Measurements from ENCODE around the gene OR10V1.

The OR10V1 gene, protein sequence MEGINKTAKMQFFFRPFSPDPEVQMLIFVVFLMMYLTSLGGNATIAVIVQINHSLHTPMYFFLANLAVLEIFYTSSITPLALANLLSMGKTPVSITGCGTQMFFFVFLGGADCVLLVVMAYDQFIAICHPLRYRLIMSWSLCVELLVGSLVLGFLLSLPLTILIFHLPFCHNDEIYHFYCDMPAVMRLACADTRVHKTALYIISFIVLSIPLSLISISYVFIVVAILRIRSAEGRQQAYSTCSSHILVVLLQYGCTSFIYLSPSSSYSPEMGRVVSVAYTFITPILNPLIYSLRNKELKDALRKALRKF

DNA sequence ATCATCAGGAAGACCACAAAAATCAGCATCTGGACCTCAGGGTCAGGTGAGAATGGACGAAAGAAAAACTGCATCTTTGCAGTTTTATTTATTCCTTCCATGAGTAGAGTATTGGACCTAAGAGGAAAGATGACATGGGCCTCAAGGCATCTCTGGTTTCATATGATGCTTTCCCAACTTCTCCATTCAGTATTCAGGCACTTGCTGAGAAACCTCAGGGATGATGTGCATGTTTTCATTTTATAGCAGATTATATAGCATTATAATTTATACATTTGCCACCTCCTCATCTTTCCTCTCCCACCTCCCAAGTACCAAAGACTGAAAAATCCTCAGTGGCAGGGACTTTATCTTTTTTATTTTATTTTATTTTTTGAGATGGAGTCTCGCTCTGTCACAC lies at the start of gene OR10V1:
Gene OR10V1, minus strand, starts transcription at position 101 of the 400 bp plus-strand sequence. Its CDS starts 0 bp downstream, at position 101.
- TF ChIP-seq, protein P1, sequence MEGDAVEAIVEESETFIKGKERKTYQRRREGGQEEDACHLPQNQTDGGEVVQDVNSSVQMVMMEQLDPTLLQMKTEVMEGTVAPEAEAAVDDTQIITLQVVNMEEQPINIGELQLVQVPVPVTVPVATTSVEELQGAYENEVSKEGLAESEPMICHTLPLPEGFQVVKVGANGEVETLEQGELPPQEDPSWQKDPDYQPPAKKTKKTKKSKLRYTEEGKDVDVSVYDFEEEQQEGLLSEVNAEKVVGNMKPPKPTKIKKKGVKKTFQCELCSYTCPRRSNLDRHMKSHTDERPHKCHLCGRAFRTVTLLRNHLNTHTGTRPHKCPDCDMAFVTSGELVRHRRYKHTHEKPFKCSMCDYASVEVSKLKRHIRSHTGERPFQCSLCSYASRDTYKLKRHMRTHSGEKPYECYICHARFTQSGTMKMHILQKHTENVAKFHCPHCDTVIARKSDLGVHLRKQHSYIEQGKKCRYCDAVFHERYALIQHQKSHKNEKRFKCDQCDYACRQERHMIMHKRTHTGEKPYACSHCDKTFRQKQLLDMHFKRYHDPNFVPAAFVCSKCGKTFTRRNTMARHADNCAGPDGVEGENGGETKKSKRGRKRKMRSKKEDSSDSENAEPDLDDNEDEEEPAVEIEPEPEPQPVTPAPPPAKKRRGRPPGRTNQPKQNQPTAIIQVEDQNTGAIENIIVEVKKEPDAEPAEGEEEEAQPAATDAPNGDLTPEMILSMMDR (IDR thresholded peaks at IDR 0.05), result no peak
- Histone ChIP-seq H3K4me1 (ENCODE audit: control insufficient read depth in 1 of 2, insufficient read depth in 1 of 2, low read depth in 1 of 2, low read length in 1 of 2) (peaks cover 5 to 7% of the 10 kb centered on the region in 2 experiments), H3K4me3 (ENCODE audit: low read depth in 1 of 2, low read length in 1 of 2) (no peak within 1 kb of the TSS), H3K27me3 (no peaks in the 10 kb centered on the region), H3K27ac (no peak within 1 kb of the TSS), H3K36me3 (no peaks in the 10 kb centered on the region), H3K9me3 (no peaks in the 10 kb centered on the region)

DNA sequence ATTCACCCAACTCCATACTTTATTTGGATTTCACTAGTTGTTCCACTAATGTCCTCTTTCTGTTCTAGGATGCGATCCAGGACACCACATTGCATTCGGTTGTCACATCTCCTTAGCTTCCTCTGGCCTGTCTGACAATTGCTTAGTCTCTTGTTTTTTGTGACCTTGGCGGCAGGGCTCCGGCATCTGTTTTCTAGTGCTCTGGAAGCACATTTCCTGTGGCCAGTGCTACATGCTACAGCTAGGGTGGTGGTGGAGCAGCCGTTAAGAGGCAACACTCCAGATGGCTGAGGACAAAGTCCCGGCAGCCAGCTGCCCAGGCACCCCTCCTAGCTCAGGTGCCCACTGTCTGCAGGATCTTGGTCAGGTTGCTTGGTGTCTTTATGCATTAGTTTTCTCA lies 48.3 kb upstream of the OR10V1 start:
- Histone ChIP-seq H3K4me3 (ENCODE audit: low read depth in 1 of 2, low read length in 1 of 2) (no peak overlapping the region), H3K9me3 (no peaks in the 10 kb centered on the region), H3K36me3 (peaks cover 30% of the 10 kb centered on the region), H3K27ac (peak overlapping the region; percentile 78), H3K27me3 (no peaks in the 10 kb centered on the region), H3K4me1 (ENCODE audit: control insufficient read depth in 1 of 2, insufficient read depth in 1 of 2, low read depth in 1 of 2, low read length in 1 of 2) (peaks cover 98 to 100% of the 10 kb centered on the region in 2 experiments)
- TF ChIP-seq, protein P1 (IDR thresholded peaks at IDR 0.05), result no peak

DNA sequence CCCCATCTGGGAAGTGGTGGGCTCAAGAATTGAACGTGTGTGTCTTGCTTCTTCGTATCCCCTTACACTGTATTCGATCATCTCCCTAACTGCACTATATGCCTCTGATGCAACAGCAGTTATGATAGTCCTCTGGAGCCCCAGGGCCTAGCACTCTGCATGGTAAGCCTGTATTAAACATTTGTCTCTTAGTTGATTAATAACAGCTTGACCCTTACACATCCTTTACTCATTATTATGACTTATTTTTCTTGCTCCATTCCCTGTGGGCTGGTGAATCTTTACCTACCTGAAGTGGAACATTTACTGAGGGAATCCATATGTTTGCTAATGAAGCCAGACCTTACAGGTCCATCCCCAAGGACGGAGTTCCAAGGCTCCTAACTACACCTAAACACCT lies 47.1 kb upstream of the OR10V1 start:
- no peak overlapping the region for H3K4me3 ChIP-seq (ENCODE audit: low read depth in 1 of 2, low read length in 1 of 2)
- H3K9me3 ChIP-seq, result no peaks in the 10 kb centered on the region
- H3K36me3 ChIP-seq, result peaks cover 30% of the 10 kb centered on the region
- peaks cover 92 to 99% of the 10 kb centered on the region in 2 experiments for H3K4me1 ChIP-seq (ENCODE audit: control insufficient read depth in 1 of 2, insufficient read depth in 1 of 2, low read depth in 1 of 2, low read length in 1 of 2)
- H3K27me3 ChIP-seq, result no peaks in the 10 kb centered on the region
- peak overlapping the region; percentile 78 for H3K27ac ChIP-seq
- TF ChIP-seq, protein P1 (IDR thresholded peaks at IDR 0.05), result no peak

DNA sequence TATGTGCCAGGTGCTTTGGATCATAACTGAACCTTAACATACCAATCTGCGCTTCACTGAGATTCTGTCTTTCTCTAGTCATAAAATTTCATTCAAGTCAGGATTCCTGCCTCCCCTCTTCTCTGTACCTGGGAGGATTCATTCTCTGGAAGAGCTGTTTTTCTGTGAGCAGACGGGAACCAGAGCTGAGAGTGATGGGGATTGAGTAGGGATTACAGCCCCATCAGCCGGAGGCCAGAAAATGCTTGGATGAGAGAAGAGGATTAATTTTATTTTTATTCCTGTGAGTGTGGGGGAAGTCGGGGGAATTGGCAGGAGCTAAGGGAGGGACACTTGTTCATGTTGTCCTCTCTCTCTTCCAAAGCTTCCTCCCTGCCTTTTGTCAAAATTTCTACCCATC lies 46.3 kb upstream of the OR10V1 start:
- Histone ChIP-seq H3K27me3 (no peaks in the 10 kb centered on the region), H3K9me3 (no peaks in the 10 kb centered on the region), H3K4me3 (ENCODE audit: low read depth in 1 of 2, low read length in 1 of 2) (no peak overlapping the region), H3K4me1 (ENCODE audit: control insufficient read depth in 1 of 2, insufficient read depth in 1 of 2, low read depth in 1 of 2, low read length in 1 of 2) (peaks cover 83 to 90% of the 10 kb centered on the region in 2 experiments), H3K36me3 (peaks cover 30% of the 10 kb centered on the region), H3K27ac (peak overlapping the region; percentile 99)
- TF ChIP-seq, protein P1 (IDR thresholded peaks at IDR 0.05), result no peak

GRCh38 chr11:59758401-59759037 lies 44.9 kb upstream of the OR10V1 start:
- Histone ChIP-seq H3K36me3 (peaks cover 26% of the 10 kb centered on the region), H3K4me3 (ENCODE audit: low read depth in 1 of 2, low read length in 1 of 2) (peak overlapping the region; percentile 87 to 90), H3K9me3 (no peaks in the 10 kb centered on the region), H3K4me1 (ENCODE audit: control insufficient read depth in 1 of 2, insufficient read depth in 1 of 2, low read depth in 1 of 2, low read length in 1 of 2) (peaks cover 77 to 86% of the 10 kb centered on the region in 2 experiments), H3K27me3 (no peaks in the 10 kb centered on the region), H3K27ac (peak overlapping the region; percentile 99)
- TF ChIP-seq, protein P1 (IDR thresholded peaks at IDR 0.05), result no peak
